Panc1 (cell line): ENCODE data around the gene OR51V1. TPM values are rescaled to one million over a fixed set of nuclear protein-coding genes. Genes with fewer than 3 reads are reported as not detected.

Experiments used
- ATAC-seq: fragments of 200-7000 bp; cut with Tn5 transposase; 2 replicates; pipeline ENCODE4 v1.9.1; 2020; ENCODE audit warnings: mild to moderate bottlenecking, moderate library complexity
- BruUV-seq: library from RNA; stranded (reverse); fragments of 400-500 nt; replicated peaks from 2 replicates; lab custom pipeline; 2021; lab: Mats Ljungman, UMichigan
- CTCF ChIA-PET: fragments of 300-600 bp; sonication (Branson Sonifier 250); formaldehyde crosslinking; loops from one replicate; lab custom pipeline; 2022; ENCODE audit warnings: antibody characterized with exemption; lab: Charles Lee
- POLR2A ChIA-PET: fragments of 300-600 bp; sonication (Branson Sonifier 250); formaldehyde crosslinking; loops from one replicate; lab custom pipeline; 2022; ENCODE audit warnings: antibody characterized with exemption; lab: Charles Lee
- DNase-seq: peaks from one replicate; pipeline ENCODE4 v3.0.0-alpha.2; 2010; ENCODE audit warnings: low read depth, low spot score
- H3K27ac ChIP-seq: 2 replicates; pipeline ENCODE4 v1.5.1; 2011; ENCODE audit warnings: mild to moderate bottlenecking, low read length, inconsistent platforms
- H3K27me3 ChIP-seq: fragments of 200-500 bp; sonication (Bioruptor generic); 2 replicates; pipeline ENCODE4 v1.6.0; 2014; ENCODE audit warnings: low read length, inconsistent platforms; ENCODE audit not compliant: control insufficient read depth, insufficient read depth
- H3K36me3 ChIP-seq: fragments of 200-500 bp; sonication (Bioruptor generic); 2 replicates; pipeline ENCODE4 v1.5.1; 2014; ENCODE audit warnings: inconsistent platforms, mild to moderate bottlenecking, low read length, moderate library complexity; ENCODE audit not compliant: control insufficient read depth, insufficient read depth
- H3K4me1 ChIP-seq: 2 replicates; pipeline ENCODE4 v1.5.1; 2011; ENCODE audit warnings: inconsistent platforms, mild to moderate bottlenecking, low read length, moderate library complexity; ENCODE audit not compliant: control insufficient read depth, insufficient read depth
- H3K4me3 ChIP-seq, 2 experiments: 2 replicates each; pipeline ENCODE4 v1.5.1; 2011 to 2012; ENCODE audit warnings: low read depth in 2 of 2, low read length in 2 of 2, mild to moderate bottlenecking in 2 of 2, inconsistent platforms in 1 of 2, moderate library complexity in 1 of 2
- H3K9me3 ChIP-seq: fragments of 200-500 bp; sonication (Bioruptor generic); 2 replicates; pipeline ENCODE4 v1.5.1; 2014; ENCODE audit warnings: low read depth, mild to moderate bottlenecking, inconsistent platforms, low read length, moderate library complexity; ENCODE audit not compliant: control insufficient read depth, insufficient read depth
- CTCF ChIP-seq: fragments of 450-650 bp; IDR thresholded peaks from 2 replicates; pipeline ENCODE4 v1.5.1; 2017; ENCODE audit warnings: mild to moderate bottlenecking
- POLR2AphosphoS5 ChIP-seq: IDR thresholded peaks from 2 replicates; pipeline ENCODE4 v1.6.1; 2012; ENCODE audit warnings: mild to moderate bottlenecking, low read depth, low read length, moderate library complexity
- REST ChIP-seq, 2 experiments: IDR thresholded peaks; 2 replicates each; pipeline ENCODE4 v1.6.1; 2011 to 2012; ENCODE audit warnings: low read depth in 2 of 2, control low read depth in 1 of 2, low read length in 1 of 2, mild to moderate bottlenecking in 1 of 2, moderate library complexity in 1 of 2; ENCODE audit not compliant: insufficient read depth in 1 of 2
- SIN3A ChIP-seq: IDR thresholded peaks from 2 replicates; pipeline ENCODE4 v1.6.1; 2012; ENCODE audit warnings: low read depth, mild to moderate bottlenecking, low read length, moderate library complexity, borderline replicate concordance; ENCODE audit not compliant: insufficient read depth
- TCF7L2 ChIP-seq: IDR thresholded peaks from 2 replicates; pipeline ENCODE4 v1.6.1; 2011; ENCODE audit warnings: mild to moderate bottlenecking, low read depth, low read length, inconsistent platforms
- in situ Hi-C: cut with HindIII; loops from 2 replicates; pipeline ENCODE4 v1.10.0; 2016; ENCODE audit warnings: low sequenced_read_pairs, low pct_unique_long_range_greater_than_20kb
- intact Hi-C: fragments of 100-400 bp; cut with micrococcal nuclease; formaldehyde crosslinking; loops from one replicate; pipeline ENCODE4 v1.10.0; 2022; ENCODE audit not compliant: unreplicated experiment
- total RNA-seq: library from RNA; stranded (reverse); gene quantifications from one replicate; pipeline ENCODE4 v1.2.1, GENCODE V29; 2021; ENCODE audit not compliant: unreplicated experiment

The OR51V1 gene
- total RNA-seq, 1 experiment from 2014 or later = not detected

DNA sequence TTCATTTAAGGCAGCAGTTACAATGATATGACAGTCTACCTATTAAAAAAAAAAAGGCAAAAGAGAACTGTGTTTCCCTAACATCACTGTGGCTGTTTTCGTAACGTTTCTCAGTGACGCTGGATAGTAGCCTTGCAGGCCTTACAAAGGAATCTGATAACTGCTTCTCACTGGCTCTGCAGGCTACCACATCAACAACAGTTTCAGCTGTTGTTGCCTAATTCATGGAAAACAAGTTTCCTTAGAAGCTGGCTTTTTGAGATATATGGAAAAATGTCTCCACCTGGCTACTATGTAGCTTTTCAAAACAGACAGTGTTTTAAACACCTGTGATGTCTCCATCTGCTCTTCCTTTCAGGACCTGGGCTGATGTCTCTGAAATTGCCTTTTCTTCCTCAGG lies 3.8 kb downstream of the OR51V1 start:
- ATAC-seq (no peak), DNase-seq (no peak)
- no peak overlapping the region for H3K4me3 ChIP-seq
- in situ Hi-C loops (no loop called here), intact Hi-C loops (no loop called here)
- H3K36me3 ChIP-seq = no peaks in the 10 kb centered on the region
- no peak overlapping the region for H3K27ac ChIP-seq
- peaks cover 8% of the 10 kb centered on the region for H3K27me3 ChIP-seq
- ChIA-PET CTCF (interaction anchor here (0.7 kb wide), 2 partner anchors 311 to 566 kb away, joined by 3 read pairs; no protein-coding TSS in a partner anchor), POLR2A (no interaction called here)
- no peaks in the 10 kb centered on the region for H3K9me3 ChIP-seq
- no peaks in the 10 kb centered on the region for H3K4me1 ChIP-seq
- TF ChIP-seq TCF7L2 = no peak
- 0 out of 2 replicates have a peak, but pooled peaks have one; percentile 5 for TF ChIP-seq CTCF
- BruUV-seq = no TSS peak

GRCh38 chr11:5196067-5196466 lies 4.4 kb downstream of the OR51V1 start:
- no peak for ATAC-seq
- CTCF ChIA-PET = interaction anchor here (0.7 kb wide), 2 partner anchors 311 to 566 kb away, joined by 3 read pairs; no protein-coding TSS in a partner anchor
- BruUV-seq = no TSS peak

More at GRCh38 chr11:5196067-5196466, 4.4 kb downstream of the OR51V1 start:
- POLR2A ChIA-PET = no interaction called here
- H3K4me1 ChIP-seq = no peaks in the 10 kb centered on the region
- H3K27ac ChIP-seq = no peak overlapping the region
- in situ Hi-C loops = no loop called here
- peaks cover 5% of the 10 kb centered on the region for H3K27me3 ChIP-seq
- no peaks in the 10 kb centered on the region for H3K36me3 ChIP-seq
- H3K9me3 ChIP-seq = no peaks in the 10 kb centered on the region
- no peak overlapping the region for H3K4me3 ChIP-seq
- DNase-seq = no peak
- intact Hi-C loops = no loop called here
- TF ChIP-seq POLR2AphosphoS5 (no peak), SIN3A (no peak), REST (IDR thresholded peaks at IDR 0.05; ENCODE audit: insufficient read depth in 1 of 2, low read depth in 2 of 2, low read length in 1 of 2) (no peak), CTCF (no peak), TCF7L2 (no peak)
